Hepatocyte (in vitro differentiated cells): ENCODE data around the gene NUMA1.

Source experiments
- EZH2 ChIP-seq: fragments of 200-600 bp; sonication (generic); IDR thresholded peaks from 2 replicates; pipeline ENCODE4 v1.6.1; 2016; ENCODE audit warnings: antibody characterized with exemption, mild to moderate bottlenecking, borderline replicate concordance
- EZH2phosphoT487 ChIP-seq: fragments of 200-600 bp; sonication (generic); IDR thresholded peaks from one replicate; pipeline ENCODE4 v1.6.1; 2018; ENCODE audit warnings: antibody characterized with exemption, mild to moderate bottlenecking, low read depth, moderate library complexity; ENCODE audit not compliant: unreplicated experiment, severe bottlenecking
- TF ChIP-seq, protein P1 (sequence below): fragments of 200-600 bp; sonication (generic); IDR thresholded peaks from 2 replicates; pipeline ENCODE4 v1.5.1; 2016; ENCODE audit warnings: antibody characterized with exemption, mild to moderate bottlenecking; ENCODE audit not compliant: poor library complexity

DNA sequence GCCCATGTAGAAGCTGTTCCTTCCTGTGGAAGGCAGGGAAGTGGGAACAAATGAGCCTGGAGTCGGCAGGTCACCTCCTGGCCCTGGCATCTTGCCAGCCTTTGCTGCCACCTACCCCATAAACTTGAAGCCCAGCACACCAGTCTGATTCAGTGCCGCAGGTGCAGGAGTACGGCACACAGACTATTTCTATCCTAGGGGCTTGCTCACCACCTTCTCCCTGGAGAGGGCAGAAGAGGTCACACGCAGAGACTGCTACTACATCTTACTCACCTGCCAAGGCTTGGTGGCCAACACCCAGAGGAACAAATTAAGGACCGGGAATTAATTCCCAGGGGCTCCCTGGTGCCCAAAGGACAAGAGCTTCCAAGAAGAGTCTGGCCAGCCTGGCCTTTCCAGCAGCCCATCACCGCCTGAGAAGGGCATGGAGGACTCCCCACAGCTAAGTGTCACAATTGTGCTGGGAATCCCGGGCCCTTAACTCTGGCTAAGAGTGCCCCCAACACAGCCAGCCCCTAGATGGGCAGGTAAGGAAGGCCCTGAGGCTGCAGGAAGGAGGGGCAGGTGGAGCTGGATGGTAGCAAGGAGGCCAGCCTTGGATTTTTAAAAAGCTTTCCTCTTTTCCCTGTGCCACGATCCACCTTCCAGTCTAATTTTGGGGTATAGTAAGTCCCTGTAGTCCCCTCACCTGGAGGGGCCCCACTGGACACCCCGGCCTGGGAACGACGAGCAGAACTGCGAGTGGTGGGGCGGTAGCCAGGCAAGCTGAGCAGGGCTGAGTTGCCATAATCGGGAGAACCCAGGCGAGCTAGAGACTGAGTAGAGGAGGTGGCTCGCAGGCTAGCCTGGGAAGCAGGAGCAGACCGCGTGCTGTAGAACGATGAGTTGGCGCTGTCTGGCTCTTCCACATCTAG is 74.7 kb downstream of the NUMA1 start:
- TF ChIP-seq, protein P1, sequence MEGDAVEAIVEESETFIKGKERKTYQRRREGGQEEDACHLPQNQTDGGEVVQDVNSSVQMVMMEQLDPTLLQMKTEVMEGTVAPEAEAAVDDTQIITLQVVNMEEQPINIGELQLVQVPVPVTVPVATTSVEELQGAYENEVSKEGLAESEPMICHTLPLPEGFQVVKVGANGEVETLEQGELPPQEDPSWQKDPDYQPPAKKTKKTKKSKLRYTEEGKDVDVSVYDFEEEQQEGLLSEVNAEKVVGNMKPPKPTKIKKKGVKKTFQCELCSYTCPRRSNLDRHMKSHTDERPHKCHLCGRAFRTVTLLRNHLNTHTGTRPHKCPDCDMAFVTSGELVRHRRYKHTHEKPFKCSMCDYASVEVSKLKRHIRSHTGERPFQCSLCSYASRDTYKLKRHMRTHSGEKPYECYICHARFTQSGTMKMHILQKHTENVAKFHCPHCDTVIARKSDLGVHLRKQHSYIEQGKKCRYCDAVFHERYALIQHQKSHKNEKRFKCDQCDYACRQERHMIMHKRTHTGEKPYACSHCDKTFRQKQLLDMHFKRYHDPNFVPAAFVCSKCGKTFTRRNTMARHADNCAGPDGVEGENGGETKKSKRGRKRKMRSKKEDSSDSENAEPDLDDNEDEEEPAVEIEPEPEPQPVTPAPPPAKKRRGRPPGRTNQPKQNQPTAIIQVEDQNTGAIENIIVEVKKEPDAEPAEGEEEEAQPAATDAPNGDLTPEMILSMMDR, result no peak
- TF ChIP-seq EZH2 (no peak), EZH2phosphoT487 (no peak)
